IPS-15b (cell line): ENCODE results near the gene ATP13A4.

ENCODE experiments used
- H3K27me3 ChIP-seq: one replicate; pipeline ENCODE4 v1.6.1; 2013; ENCODE audit warnings: low read length; ENCODE audit not compliant: control insufficient read depth, insufficient read depth
- H3K36me3 ChIP-seq: one replicate; pipeline ENCODE4 v1.6.1; 2013; ENCODE audit warnings: low read length; ENCODE audit not compliant: control insufficient read depth, insufficient read depth
- H3K4me1 ChIP-seq: one replicate; pipeline ENCODE4 v1.6.1; 2013; ENCODE audit warnings: mild to moderate bottlenecking, low read length; ENCODE audit not compliant: control insufficient read depth, insufficient read depth
- H3K4me3 ChIP-seq: one replicate; pipeline ENCODE4 v1.5.1; 2013; ENCODE audit warnings: low read depth, low read length
- H3K9ac ChIP-seq: one replicate; pipeline ENCODE4 v1.6.1; 2013; ENCODE audit warnings: low read depth, mild to moderate bottlenecking, low read length
- H3K9me3 ChIP-seq: one replicate; pipeline ENCODE4 v1.6.1; 2013; ENCODE audit warnings: mild to moderate bottlenecking, low read length; ENCODE audit not compliant: control insufficient read depth, insufficient read depth

The ATP13A4 gene

GRCh38 chr3:193377591-193377990, 177.1 kb downstream of the ATP13A4 start:
- Histone ChIP-seq H3K4me1 (peaks cover 2% of the 10 kb centered on the region), H3K9me3 (no peaks in the 10 kb centered on the region), H3K9ac (no peak overlapping the region), H3K27me3 (no peaks in the 10 kb centered on the region), H3K4me3 (no peak overlapping the region), H3K36me3 (no peaks in the 10 kb centered on the region)

DNA sequence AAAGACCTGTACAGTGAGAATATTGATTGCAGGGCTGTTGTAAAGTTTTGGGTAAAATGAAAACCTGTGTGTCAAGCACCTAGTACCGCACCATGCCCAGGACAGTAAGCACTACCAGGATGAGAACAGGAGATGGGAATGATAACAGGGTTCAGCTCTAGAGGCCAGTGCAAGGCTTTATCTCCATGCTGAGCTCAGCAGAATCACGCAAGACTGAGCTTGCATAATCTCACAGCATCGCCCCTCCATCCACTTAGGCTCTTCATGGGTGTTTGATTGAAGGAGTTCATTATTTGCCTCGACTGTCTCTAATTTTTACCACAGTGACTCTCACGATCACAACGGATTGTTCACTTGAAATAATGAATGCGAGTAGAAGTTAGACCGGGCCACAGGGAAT, 179.1 kb downstream of the ATP13A4 start:
- Histone ChIP-seq H3K9me3 (no peaks in the 10 kb centered on the region), H3K36me3 (no peaks in the 10 kb centered on the region), H3K9ac (no peak overlapping the region), H3K4me1 (peaks cover 2% of the 10 kb centered on the region), H3K27me3 (no peaks in the 10 kb centered on the region), H3K4me3 (no peak overlapping the region)

DNA sequence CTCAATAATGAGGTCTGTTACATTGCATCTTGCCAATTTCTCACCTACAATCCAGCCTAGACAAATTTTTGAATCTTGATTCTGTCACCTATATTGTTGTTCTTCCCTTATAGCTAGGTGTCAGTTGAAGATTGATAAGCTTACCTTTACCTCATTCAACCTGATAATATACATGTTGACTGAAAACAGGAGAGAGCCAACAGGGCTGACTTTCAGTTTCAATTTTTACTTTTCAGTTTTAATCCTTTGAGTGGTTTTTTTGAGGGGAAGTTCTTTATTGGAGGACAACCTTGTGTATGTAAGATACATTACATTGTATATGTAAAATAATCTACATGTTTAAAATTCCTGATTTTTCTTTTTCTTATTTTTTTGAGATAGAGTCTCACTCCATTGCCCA, 181.9 kb downstream of the ATP13A4 start:
- no peak overlapping the region for H3K4me3 ChIP-seq
- no peaks in the 10 kb centered on the region for H3K36me3 ChIP-seq
- no peak overlapping the region for H3K9ac ChIP-seq
- no peaks in the 10 kb centered on the region for H3K4me1 ChIP-seq
- no peaks in the 10 kb centered on the region for H3K9me3 ChIP-seq
- no peaks in the 10 kb centered on the region for H3K27me3 ChIP-seq

GRCh38 chr3:193367868-193368267, 186.8 kb downstream of the ATP13A4 start:
- Histone ChIP-seq H3K9me3 (no peaks in the 10 kb centered on the region), H3K36me3 (no peaks in the 10 kb centered on the region), H3K27me3 (no peaks in the 10 kb centered on the region), H3K4me1 (no peaks in the 10 kb centered on the region), H3K4me3 (no peak overlapping the region), H3K9ac (no peak overlapping the region)

- Histone ChIP-seq H3K36me3 (no peaks in the 10 kb centered on the region), H3K27me3 (no peaks in the 10 kb centered on the region), H3K4me3 (no peak overlapping the region), H3K4me1 (no peaks in the 10 kb centered on the region), H3K9ac (no peak overlapping the region), H3K9me3 (no peaks in the 10 kb centered on the region)
These were observed 197.4 kb downstream of the ATP13A4 start for GRCh38 chr3:193357291-193357690.

DNA sequence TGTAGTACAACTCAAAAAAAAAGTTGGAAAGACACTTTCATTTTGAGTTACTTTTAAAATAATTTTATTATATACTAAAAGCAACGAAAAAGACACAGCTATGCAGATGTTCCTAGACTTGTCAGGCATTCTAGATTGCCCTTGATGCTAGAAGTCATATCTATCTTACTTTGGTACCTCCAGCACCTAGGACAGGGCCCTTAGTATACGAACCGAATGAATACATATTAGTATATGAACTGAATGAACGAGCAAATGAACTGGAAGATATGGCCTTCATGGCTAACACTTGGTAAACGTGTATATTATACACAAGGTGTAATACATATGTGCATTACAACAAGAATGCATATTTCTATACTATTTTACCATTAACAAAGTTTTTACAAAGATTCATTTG, 200.3 kb downstream of the ATP13A4 start:
- Histone ChIP-seq H3K4me1 (peaks cover 4% of the 10 kb centered on the region), H3K36me3 (no peaks in the 10 kb centered on the region), H3K9ac (no peak overlapping the region), H3K4me3 (no peak overlapping the region), H3K27me3 (no peaks in the 10 kb centered on the region), H3K9me3 (no peaks in the 10 kb centered on the region)
